Endothelial cell of umbilical vein (primary cell): Measurements from ENCODE around the gene NFATC1. TPM values are rescaled to one million over a fixed set of nuclear protein-coding genes. Genes with fewer than 3 reads are reported as not detected.

Source experiments
- BruUV-seq: library from RNA; stranded (reverse); fragments of 400-500 nt; replicated peaks from 2 replicates; lab custom pipeline; 2021; lab: Mats Ljungman, UMichigan
- CTCF ChIA-PET: fragments of 300-600, 350-600 bp; sonication (Branson Sonifier 250); formaldehyde crosslinking; loops from one replicate; lab custom pipeline; 2021; ENCODE audit warnings: antibody characterized with exemption, inconsistent platforms; lab: Charles Lee
- POLR2A ChIA-PET: fragments of 300-600, 350-600 bp; sonication (Branson Sonifier 250); formaldehyde crosslinking; loops from one replicate; lab custom pipeline; 2021; ENCODE audit warnings: antibody characterized with exemption, inconsistent platforms; lab: Charles Lee
- DNase-seq: peaks from one replicate; pipeline ENCODE4 v3.0.0-alpha.2; 2011; ENCODE audit warnings: low read depth, low spot score
- FAIRE-seq: peaks from 2 replicates; lab custom pipeline; 2011; peaks lifted over from hg19 to GRCh38; lab: Jason Lieb, UNC
- H2AFZ ChIP-seq: 2 replicates; pipeline ENCODE4 v1.6.0; 2012; ENCODE audit warnings: low read depth, low read length, control low read depth, inconsistent platforms
- H3K27ac ChIP-seq: 2 replicates; pipeline ENCODE4 v1.5.1; 2011; ENCODE audit warnings: low read depth, mild to moderate bottlenecking, control low read depth, low read length, moderate library complexity; ENCODE audit not compliant: insufficient read depth
- H3K27me3 ChIP-seq, 2 experiments: 2 replicates each; pipeline versions ENCODE4 v1.6.0 to v1.6.1; 2011; ENCODE audit warnings: low read length in 2 of 2, mixed read lengths in 1 of 2; ENCODE audit not compliant: control insufficient read depth in 2 of 2, insufficient read depth in 2 of 2
- H3K36me3 ChIP-seq, 2 experiments: 2 replicates in 1 of 2; 3 replicates in 1 of 2; pipeline ENCODE4 v1.5.1; 2011; ENCODE audit warnings: low read length in 2 of 2, mild to moderate bottlenecking in 1 of 2, moderate library complexity in 1 of 2; ENCODE audit not compliant: control insufficient read depth in 2 of 2, insufficient read depth in 2 of 2; ENCODE audit errors: extremely low read depth in 1 of 2
- H3K4me1 ChIP-seq: 3 replicates; pipeline ENCODE4 v1.5.1; 2011; ENCODE audit warnings: mild to moderate bottlenecking, low read length; ENCODE audit not compliant: control insufficient read depth, insufficient read depth; ENCODE audit errors: extremely low read depth
- H3K4me2 ChIP-seq: 2 replicates; pipeline ENCODE4 v1.6.1; 2011; ENCODE audit warnings: low read length, control low read depth, mixed read lengths; ENCODE audit not compliant: insufficient read depth
- H3K4me3 ChIP-seq, 3 experiments: fragments of 200-600 bp in 1 of 3; sonication (generic), shearing (Covaris generic) in 1 of 3; replicated peaks in 1 of 3; 2 replicates each; pipeline ENCODE4 v1.5.1; 2011 to 2016; ENCODE audit warnings: control low read depth in 3 of 3, low read length in 3 of 3, mild to moderate bottlenecking in 2 of 3, inconsistent platforms in 1 of 3, low read depth in 1 of 3, moderate library complexity in 1 of 3; ENCODE audit not compliant: insufficient read depth in 1 of 3
- H3K79me2 ChIP-seq: 2 replicates; pipeline ENCODE4 v1.6.0; 2012; ENCODE audit warnings: low read length, inconsistent platforms; ENCODE audit not compliant: control insufficient read depth, insufficient read depth
- H3K9ac ChIP-seq: replicated peaks from 2 replicates; pipeline ENCODE3; 2011; ENCODE audit warnings: low read length, control low read depth; ENCODE audit not compliant: insufficient read depth; ENCODE audit errors: extremely low read depth
- H3K9me1 ChIP-seq: replicated peaks from 3 replicates; pipeline ENCODE4 v1.6.0; 2011; ENCODE audit warnings: mild to moderate bottlenecking, low read length; ENCODE audit not compliant: control insufficient read depth, insufficient read depth; ENCODE audit errors: extremely low read depth
- H3K9me3 ChIP-seq: replicated peaks from 2 replicates; pipeline ENCODE4 v1.5.1; 2012; ENCODE audit warnings: low read length, inconsistent platforms; ENCODE audit not compliant: control insufficient read depth, insufficient read depth
- H4K20me1 ChIP-seq: replicated peaks from 2 replicates; pipeline ENCODE3; 2011; ENCODE audit warnings: mild to moderate bottlenecking, low read length; ENCODE audit not compliant: control insufficient read depth, insufficient read depth; ENCODE audit errors: extremely low read depth
- EZH2 ChIP-seq: IDR thresholded peaks from 2 replicates; pipeline ENCODE4 v1.6.1; 2012; ENCODE audit warnings: borderline replicate concordance, low read depth, mild to moderate bottlenecking, moderate library complexity, low read length, inconsistent platforms; ENCODE audit not compliant: severe bottlenecking
- FOS ChIP-seq: IDR thresholded peaks from 2 replicates; pipeline ENCODE4 v1.6.1; 2011; ENCODE audit warnings: mild to moderate bottlenecking, low read length, moderate library complexity, borderline replicate concordance; ENCODE audit not compliant: insufficient read depth
- GATA2 ChIP-seq: IDR thresholded peaks from 2 replicates; pipeline ENCODE4 v1.7.0; 2011; ENCODE audit warnings: low read depth, mild to moderate bottlenecking, moderate library complexity, mixed read lengths, low read length; ENCODE audit not compliant: insufficient read length, insufficient read depth
- JUN ChIP-seq: IDR thresholded peaks from 2 replicates; pipeline ENCODE4 v1.6.1; 2011; ENCODE audit warnings: borderline replicate concordance, low read depth; ENCODE audit not compliant: insufficient read length, insufficient read depth
- MAX ChIP-seq: IDR thresholded peaks from 2 replicates; pipeline ENCODE4 v1.6.1; 2011; ENCODE audit not compliant: insufficient read depth, insufficient read length
- MYC ChIP-seq: IDR thresholded peaks from one replicate; pipeline ENCODE4 v1.6.1; 2011; ENCODE audit warnings: mild to moderate bottlenecking, low read depth, low read length
- POLR2A ChIP-seq: IDR thresholded peaks from 2 replicates; pipeline ENCODE4 v1.6.1; 2012; ENCODE audit warnings: low read depth, mild to moderate bottlenecking, control low read depth, low read length
- POLR2AphosphoS5 ChIP-seq: IDR thresholded peaks from 2 replicates; pipeline ENCODE4 v1.6.1; 2012; ENCODE audit warnings: low read depth, mild to moderate bottlenecking, control low read depth, low read length, moderate library complexity; ENCODE audit not compliant: insufficient read depth
- dilution Hi-C: fragments of 300-500 bp; cut with MboI; formaldehyde crosslinking; loops from one replicate; pipeline ENCODE4 v1.15.0; 2019; ENCODE audit warnings: low sequenced_read_pairs; ENCODE audit not compliant: extremely low pct_ligation_motif_present
- intact Hi-C: fragments of 100-400 bp; cut with micrococcal nuclease; formaldehyde crosslinking; loops from one replicate; pipeline ENCODE4 v1.10.0; 2022
- polyA plus RNA-seq, 4 experiments: library from polyadenylated mRNA; depleted of rRNA in 3 of 4; stranded (reverse) in 3 of 4; unstranded in 1 of 4; fragments of >200 nt; gene quantifications; 2 replicates each; pipeline versions ENCODE4 v1.2.1 to v1.2.3, GENCODE V29; 2011 to 2012; ENCODE audit warnings: missing spikeins in 1 of 4
- total RNA-seq: library from RNA; stranded (reverse); gene quantifications from 2 replicates; pipeline ENCODE4 v1.2.3, GENCODE V29; 2021
- TF ChIP-seq, protein P1 (sequence below), 2 donors: IDR thresholded peaks; 1 replicate in 1 of 2; 2 replicates in 1 of 2; pipeline ENCODE4 v1.5.1; 2011; ENCODE audit warnings: low read length in 2 of 2, mild to moderate bottlenecking in 2 of 2, moderate library complexity in 2 of 2, control low read depth in 1 of 2, inconsistent platforms in 1 of 2, low read depth in 1 of 2; ENCODE audit not compliant: insufficient read depth in 1 of 2; ENCODE audit errors: extremely low read depth in 1 of 2

NFATC1 gene
- total and polyA plus RNA-seq, 2 donors (not counting 3 experiments of a cell fraction or from before 2014, with no cell fraction given), result 11.1 to 30.0 TPM

- H3K4me3 ChIP-seq, result no peak overlapping the region
- intact Hi-C loops (loop anchor here (1.0 kb wide), 5 partner anchors 44 to 148 kb away; no protein-coding TSS in a partner anchor), dilution Hi-C loops (no loop called here)
- no TSS peak for BruUV-seq
- peak; percentile 80 for DNase-seq
- POLR2A ChIA-PET, result no interaction called here
- no peaks in the 10 kb centered on the region for H3K27me3 ChIP-seq
- H3K9ac ChIP-seq, result no peak overlapping the region
- no peaks in the 10 kb centered on the region for H3K9me3 ChIP-seq
- peak; percentile 91 for FAIRE-seq
- no peak overlapping the region for H3K27ac ChIP-seq
- no peaks in the 10 kb centered on the region for H4K20me1 ChIP-seq
- H3K9me1 ChIP-seq, result no peaks in the 10 kb centered on the region
- no peak overlapping the region for H2AFZ ChIP-seq
- peaks cover 7% of the 10 kb centered on the region for H3K4me1 ChIP-seq
- H3K36me3 ChIP-seq, result peaks cover 0 to 3% of the 10 kb centered on the region in 2 experiments
- CTCF ChIA-PET, result interaction anchor here (2.0 to 5.6 kb wide), 3 partner anchors 132 to 148 kb away, joined by 6 to 50 read pairs (median 30); partner anchors contain the start of gene NFATC1
- no peak overlapping the region for H3K4me2 ChIP-seq
- no peaks in the 10 kb centered on the region for H3K79me2 ChIP-seq
- TF ChIP-seq, protein P1, sequence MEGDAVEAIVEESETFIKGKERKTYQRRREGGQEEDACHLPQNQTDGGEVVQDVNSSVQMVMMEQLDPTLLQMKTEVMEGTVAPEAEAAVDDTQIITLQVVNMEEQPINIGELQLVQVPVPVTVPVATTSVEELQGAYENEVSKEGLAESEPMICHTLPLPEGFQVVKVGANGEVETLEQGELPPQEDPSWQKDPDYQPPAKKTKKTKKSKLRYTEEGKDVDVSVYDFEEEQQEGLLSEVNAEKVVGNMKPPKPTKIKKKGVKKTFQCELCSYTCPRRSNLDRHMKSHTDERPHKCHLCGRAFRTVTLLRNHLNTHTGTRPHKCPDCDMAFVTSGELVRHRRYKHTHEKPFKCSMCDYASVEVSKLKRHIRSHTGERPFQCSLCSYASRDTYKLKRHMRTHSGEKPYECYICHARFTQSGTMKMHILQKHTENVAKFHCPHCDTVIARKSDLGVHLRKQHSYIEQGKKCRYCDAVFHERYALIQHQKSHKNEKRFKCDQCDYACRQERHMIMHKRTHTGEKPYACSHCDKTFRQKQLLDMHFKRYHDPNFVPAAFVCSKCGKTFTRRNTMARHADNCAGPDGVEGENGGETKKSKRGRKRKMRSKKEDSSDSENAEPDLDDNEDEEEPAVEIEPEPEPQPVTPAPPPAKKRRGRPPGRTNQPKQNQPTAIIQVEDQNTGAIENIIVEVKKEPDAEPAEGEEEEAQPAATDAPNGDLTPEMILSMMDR (IDR thresholded peaks at IDR 0.05; ENCODE audit: extremely low read depth in 1 of 2, insufficient read depth in 1 of 2, low read depth in 1 of 2, low read length in 2 of 2), result peak; percentile 82 to 86
- TF ChIP-seq POLR2A (no peak), POLR2AphosphoS5 (no peak)
These were observed 133.1 kb downstream of the NFATC1 start for GRCh38 chr18:79528846-79529245.

GRCh38 chr18:79529296-79529695 is 133.6 kb downstream of the NFATC1 start:
- peaks cover 0 to 3% of the 10 kb centered on the region in 2 experiments for H3K36me3 ChIP-seq
- no peak overlapping the region for H3K4me2 ChIP-seq
- no peak overlapping the region for H2AFZ ChIP-seq
- no peaks in the 10 kb centered on the region for H3K79me2 ChIP-seq
- FAIRE-seq (no peak), DNase-seq (no peak)
- no TSS peak for BruUV-seq
- POLR2A ChIA-PET, result no interaction called here
- TF ChIP-seq MYC (no peak), JUN (no peak), POLR2A (no peak), MAX (no peak), EZH2 (no peak), GATA2 (no peak), FOS (no peak), POLR2AphosphoS5 (no peak)
- TF ChIP-seq, protein P1 (IDR thresholded peaks at IDR 0.05; ENCODE audit: extremely low read depth in 1 of 2, insufficient read depth in 1 of 2, low read depth in 1 of 2, low read length in 2 of 2), result no peak
- no peaks in the 10 kb centered on the region for H3K27me3 ChIP-seq
- no peak overlapping the region for H3K27ac ChIP-seq
- H3K9me1 ChIP-seq, result no peaks in the 10 kb centered on the region
- no peaks in the 10 kb centered on the region for H3K9me3 ChIP-seq
- dilution Hi-C loops, result no loop called here
- peaks cover 7% of the 10 kb centered on the region for H3K4me1 ChIP-seq
- H3K4me3 ChIP-seq, result no peak overlapping the region
- CTCF ChIA-PET, result interaction anchor here (1.2 to 5.6 kb wide), 6 partner anchors 114 to 148 kb away, joined by 3 to 50 read pairs (median 6); partner anchors contain the start of gene NFATC1
- intact Hi-C loops, result loop anchor here (1.0 kb wide), 1 partner anchor 115 kb away; no protein-coding TSS in a partner anchor
- H3K9ac ChIP-seq, result no peak overlapping the region
- no peaks in the 10 kb centered on the region for H4K20me1 ChIP-seq
